H1 (cell line): Measurements from ENCODE around the gene GAS7. TPM values are rescaled to one million over a fixed set of nuclear protein-coding genes. Genes with fewer than 3 reads are reported as not detected.

Source experiments
- CTCF ChIA-PET: fragments of 300-600 bp; sonication (Branson Sonifier 250); formaldehyde crosslinking; loops from one replicate; lab custom pipeline; 2021; ENCODE audit not compliant: partially characterized antibody; lab: Charles Lee
- POLR2A ChIA-PET: fragments of 300-600 bp; sonication (Branson Sonifier 250); formaldehyde crosslinking; loops from one replicate; lab custom pipeline; 2021; ENCODE audit warnings: inconsistent platforms; ENCODE audit not compliant: partially characterized antibody; lab: Charles Lee
- DNase-seq, 2 experiments: peaks; one replicate each; pipeline versions ENCODE4 v3.0.0 to v3.0.0-alpha.2; 2010 to 2022; ENCODE audit warnings: low spot score in 2 of 2, low read depth in 1 of 2, mixed read lengths in 1 of 2
- FAIRE-seq: peaks from 2 replicates; lab custom pipeline; 2011; peaks lifted over from hg19 to GRCh38; lab: Jason Lieb, UNC
- H2AFZ ChIP-seq: 2 replicates; pipeline ENCODE4 v1.8.1; 2012; ENCODE audit warnings: low read length, inconsistent platforms
- H2AK5ac ChIP-seq: 2 replicates; pipeline ENCODE4 v1.6.1; 2013; ENCODE audit warnings: low read depth, low read length
- H2BK120ac ChIP-seq: replicated peaks from 2 replicates; pipeline ENCODE3; 2013; ENCODE audit warnings: low read depth, low read length, inconsistent platforms
- H2BK12ac ChIP-seq: 2 replicates; pipeline ENCODE4 v1.6.1; 2013; ENCODE audit warnings: low read depth, low read length
- H2BK15ac ChIP-seq: 2 replicates; pipeline ENCODE4 v1.6.1; 2013; ENCODE audit warnings: low read length
- H2BK20ac ChIP-seq: 2 replicates; pipeline ENCODE4 v1.6.1; 2013; ENCODE audit warnings: low read length
- H2BK5ac ChIP-seq: 2 replicates; pipeline ENCODE4 v1.6.1; 2013; ENCODE audit warnings: low read depth, low read length
- H3K14ac ChIP-seq: 2 replicates; pipeline ENCODE4 v1.6.1; 2013; ENCODE audit warnings: inconsistent platforms; ENCODE audit not compliant: insufficient read length
- H3K18ac ChIP-seq: 2 replicates; pipeline ENCODE4 v1.6.1; 2013; ENCODE audit warnings: low read length; ENCODE audit errors: extremely low read depth
- H3K23ac ChIP-seq: 2 replicates; pipeline ENCODE4 v1.6.1; 2013; ENCODE audit warnings: inconsistent platforms; ENCODE audit not compliant: insufficient read length
- H3K23me2 ChIP-seq: 2 replicates; pipeline ENCODE4 v1.6.1; 2013; ENCODE audit warnings: low read depth, low read length
- H3K27ac ChIP-seq: 2 replicates; pipeline ENCODE4 v1.6.1; 2011; ENCODE audit warnings: low read depth, low read length, inconsistent platforms
- H3K27me3 ChIP-seq, 4 experiments: replicated peaks in 1 of 4; 1 replicate in 1 of 4; 2 replicates in 3 of 4; pipeline versions ENCODE4 v1.6.1 to v1.8.1; 2011 to 2013; ENCODE audit warnings: low read length in 3 of 4, mild to moderate bottlenecking in 3 of 4, inconsistent platforms in 2 of 4, mixed read lengths in 2 of 4, moderate library complexity in 1 of 4; ENCODE audit not compliant: control insufficient read depth in 3 of 4, insufficient read depth in 3 of 4; ENCODE audit errors: extremely low read depth in 1 of 4
- H3K36me3 ChIP-seq, 4 experiments: 2 replicates each; pipeline versions ENCODE4 v1.6.1 to v1.8.1; 2011 to 2013; ENCODE audit warnings: mild to moderate bottlenecking in 4 of 4, low read length in 3 of 4, moderate library complexity in 2 of 4, control low read depth in 1 of 4, inconsistent platforms in 1 of 4; ENCODE audit not compliant: insufficient read depth in 4 of 4, control insufficient read depth in 2 of 4
- H3K4ac ChIP-seq: replicated peaks from 2 replicates; pipeline ENCODE3; 2013; ENCODE audit warnings: low read length, low read depth, mixed read lengths, inconsistent platforms; ENCODE audit not compliant: insufficient read length
- H3K4me1 ChIP-seq, 4 experiments: replicated peaks in 1 of 4; 1 replicate in 1 of 4; 2 replicates in 3 of 4; pipeline versions ENCODE4 v1.6.1 to v1.8.1; 2011 to 2013; ENCODE audit warnings: low read length in 3 of 4, inconsistent platforms in 2 of 4, mixed read lengths in 1 of 4; ENCODE audit not compliant: insufficient read depth in 4 of 4, control insufficient read depth in 3 of 4
- H3K4me2 ChIP-seq, 2 experiments: 2 replicates each; pipeline versions ENCODE4 v1.6.1 to v1.8.1; 2011 to 2013; ENCODE audit warnings: low read depth in 2 of 2, low read length in 2 of 2, control low read depth in 1 of 2, inconsistent platforms in 1 of 2, mild to moderate bottlenecking in 1 of 2; ENCODE audit not compliant: insufficient read depth in 1 of 2
- H3K4me3 ChIP-seq, 4 experiments: fragments of 200-600, 300-600 bp in 1 of 4; sonication (generic), shearing (Covaris generic), sonication (Bioruptor Twin) in 1 of 4; 2 replicates each; pipeline versions ENCODE4 v1.5.1 to v1.8.1; 2011 to 2016; ENCODE audit warnings: low read length in 4 of 4, low read depth in 3 of 4, control low read depth in 2 of 4, inconsistent platforms in 2 of 4, mild to moderate bottlenecking in 2 of 4, mixed read lengths in 1 of 4, moderate library complexity in 1 of 4; ENCODE audit not compliant: insufficient read depth in 2 of 4; ENCODE audit errors: extremely low read depth in 1 of 4
- H3K56ac ChIP-seq: replicated peaks from 2 replicates; pipeline ENCODE3; 2013; ENCODE audit warnings: low read depth, mild to moderate bottlenecking, mixed read lengths, low read length, inconsistent platforms; ENCODE audit not compliant: insufficient read length
- H3K79me1 ChIP-seq: 2 replicates; pipeline ENCODE4 v1.6.1; 2013; ENCODE audit warnings: low read depth, low read length, control low read depth
- H3K79me2 ChIP-seq, 2 experiments: 2 replicates each; pipeline versions ENCODE4 v1.6.1 to v1.8.1; 2012 to 2013; ENCODE audit warnings: low read length in 2 of 2, mild to moderate bottlenecking in 2 of 2, inconsistent platforms in 1 of 2; ENCODE audit not compliant: insufficient read depth in 2 of 2, control insufficient read depth in 1 of 2
- H3K9ac ChIP-seq, 4 experiments: replicated peaks in 1 of 4; 1 replicate in 1 of 4; 2 replicates in 3 of 4; pipeline versions ENCODE4 v1.6.1 to v1.8.1; 2011 to 2013; ENCODE audit warnings: low read depth in 3 of 4, low read length in 3 of 4, control low read depth in 2 of 4, mild to moderate bottlenecking in 2 of 4, moderate library complexity in 2 of 4, inconsistent platforms in 1 of 4; ENCODE audit errors: extremely low read depth in 1 of 4
- H3K9me3 ChIP-seq, 2 experiments: 2 replicates each; pipeline versions ENCODE4 v1.6.1 to v1.8.1; 2012 to 2013; ENCODE audit warnings: mild to moderate bottlenecking in 2 of 2, moderate library complexity in 2 of 2, control low read depth in 1 of 2, inconsistent platforms in 1 of 2, low read depth in 1 of 2, low read length in 1 of 2, mixed read lengths in 1 of 2; ENCODE audit not compliant: insufficient read depth in 2 of 2
- H4K20me1 ChIP-seq, 2 experiments: replicated peaks in 1 of 2; 2 replicates each; pipeline versions ENCODE3 to v1.8.1; 2011 to 2013; ENCODE audit warnings: inconsistent platforms in 2 of 2, low read length in 2 of 2, mild to moderate bottlenecking in 1 of 2; ENCODE audit not compliant: insufficient read depth in 2 of 2, control insufficient read depth in 1 of 2
- H4K5ac ChIP-seq: 2 replicates; pipeline ENCODE4 v1.6.1; 2013; ENCODE audit warnings: low read length, low read depth, mixed read lengths, inconsistent platforms; ENCODE audit not compliant: insufficient read length
- H4K8ac ChIP-seq: 2 replicates; pipeline ENCODE4 v1.8.0; 2013; ENCODE audit warnings: mild to moderate bottlenecking, moderate library complexity, low read length, inconsistent platforms; ENCODE audit not compliant: insufficient read depth; ENCODE audit errors: extremely low read depth
- H4K91ac ChIP-seq: replicated peaks from 2 replicates; pipeline ENCODE3; 2013; ENCODE audit warnings: low read length, mixed read lengths, inconsistent platforms; ENCODE audit not compliant: insufficient read length
- CHD2 ChIP-seq: IDR thresholded peaks from 2 replicates; pipeline ENCODE4 v1.6.1; 2012; ENCODE audit warnings: low read length, improper control_type of control experiment
- RBBP5 ChIP-seq: IDR thresholded peaks from 2 replicates; pipeline ENCODE4 v1.7.1; 2012; ENCODE audit warnings: low read depth, mild to moderate bottlenecking, inconsistent platforms, low read length, moderate library complexity, borderline replicate concordance
- WGBS, 2 experiments: shearing (Covaris generic) in 1 of 2; methylation state at CpG; one replicate each; pipeline versions ENCODE4 v1.1.6 to v1.1.7; 2013 to 2015; ENCODE audit warnings: low lambda C conversion rate in 2 of 2, mixed read lengths in 2 of 2, inconsistent platforms in 1 of 2, low coverage in 1 of 2, missing lambda C conversion rate in 1 of 2; ENCODE audit not compliant: insufficient replicate concordance in 2 of 2, insufficient coverage in 1 of 2, insufficient read length in 1 of 2; ENCODE audit errors: extremely low coverage in 1 of 2, missing lambda C conversion rate in 1 of 2; 5-methylcytosine and 5-hydroxymethylcytosine counted together
- polyA plus RNA-seq, 7 experiments: library from polyadenylated mRNA; depleted of rRNA in 3 of 7; stranded (reverse) in 5 of 7; unstranded in 2 of 7; fragments of >200 nt in 5 of 7; fragments of 200-250 nt in 2 of 7; gene quantifications; 1 replicate in 5 of 7; 2 replicates in 1 of 7; 4 replicates in 1 of 7; pipeline versions ENCODE4 v1.2.1 to v1.2.3, GENCODE V29; 2011 to 2013; ENCODE audit warnings: missing spikeins in 2 of 7, mixed read lengths in 2 of 7
- total RNA-seq: library from RNA; stranded (reverse); fragmentation: NEBNext Ultra II Directional; extraction: Animal tissue kit (Norgen Biotek cat#: 25700); gene quantifications from 2 replicates; pipeline ENCODE4 v1.2.1, GENCODE V29; 2021

GAS7 gene
- total and polyA plus RNA-seq, 2 of the 8 experiments (the other 6 are each of a cell fraction or from before 2014, with no cell fraction given): 5.0 to 14.5 TPM

DNA sequence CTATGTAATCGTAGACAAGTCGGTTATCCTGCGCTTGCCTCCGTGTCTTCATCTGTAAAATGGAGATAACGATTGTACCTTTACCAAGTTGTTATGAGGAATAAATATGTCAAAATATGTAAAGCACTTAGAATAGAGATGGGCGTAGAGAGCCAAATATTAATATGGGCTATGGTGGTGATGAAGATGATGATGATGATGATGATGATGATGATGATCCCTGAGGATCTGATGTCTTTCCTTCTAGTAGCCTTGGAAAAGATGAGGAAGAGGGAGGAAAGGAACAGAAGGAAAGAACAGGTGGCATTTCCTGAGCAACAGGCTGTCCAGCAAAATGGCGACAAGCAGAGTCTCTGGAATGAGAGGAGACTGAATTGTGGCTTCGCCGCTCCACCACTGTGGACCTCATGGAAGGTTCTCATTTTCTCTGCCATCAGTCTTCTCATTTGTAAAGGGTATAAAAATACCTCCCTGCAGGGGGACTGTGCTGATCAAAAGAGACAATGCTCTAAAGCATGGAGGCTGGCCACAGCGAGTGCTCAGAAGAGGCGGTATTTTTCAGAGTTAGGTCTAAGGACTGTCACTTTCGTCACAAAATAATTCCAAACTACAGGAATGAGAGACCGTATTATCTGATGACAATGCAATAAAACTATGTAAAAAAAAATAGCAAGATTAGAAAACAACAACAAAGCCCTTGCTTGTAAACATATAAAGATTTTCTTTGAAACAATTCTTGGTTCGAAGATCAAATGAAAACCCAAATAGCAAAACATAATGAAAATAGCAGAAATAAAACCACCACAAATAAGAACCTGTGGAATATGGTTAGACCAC lies 276.2 kb downstream of the GAS7 start:
- H3K4me3 ChIP-seq: no peak overlapping the region
- 88% methylated on average over 14 of the region's 14 CpGs; no CpG with 5 or more reads in 1 of the 2 experiments for WGBS, 2 experiments
- no peaks in the 10 kb centered on the region for H3K79me1 ChIP-seq
- FAIRE-seq (no peak), DNase-seq (no peak)
- no peak overlapping the region for H3K18ac ChIP-seq
- no peak overlapping the region for H4K5ac ChIP-seq
- H4K91ac ChIP-seq: no peak overlapping the region
- no peak overlapping the region for H3K9ac ChIP-seq
- no peaks in the 10 kb centered on the region for H3K4me1 ChIP-seq
- H3K56ac ChIP-seq: no peak overlapping the region
- H3K23ac ChIP-seq: no peak overlapping the region
- no peaks in the 10 kb centered on the region for H3K36me3 ChIP-seq
- no peak overlapping the region for H2BK5ac ChIP-seq
- no peak overlapping the region for H2AFZ ChIP-seq
- H4K20me1 ChIP-seq: no peaks in the 10 kb centered on the region
- no peak overlapping the region for H2BK12ac ChIP-seq
- no peak overlapping the region for H4K8ac ChIP-seq
- POLR2A ChIA-PET: no interaction called here
- no peak overlapping the region for H2BK20ac ChIP-seq
- no peak overlapping the region for H2BK15ac ChIP-seq
- no peak for TF ChIP-seq RBBP5
- TF ChIP-seq CHD2: no peak
- no peak overlapping the region for H3K14ac ChIP-seq
- CTCF ChIA-PET: interaction anchor here (0.8 to 1.3 kb wide), 3 partner anchors 26 to 406 kb away, joined by 3 to 4 read pairs (median 3); no protein-coding TSS in a partner anchor
- no peaks in the 10 kb centered on the region for H3K9me3 ChIP-seq
- no peak overlapping the region for H3K4me2 ChIP-seq
- no peaks in the 10 kb centered on the region for H3K79me2 ChIP-seq
- no peak overlapping the region for H3K27ac ChIP-seq
- no peak overlapping the region for H3K4ac ChIP-seq
- no peak overlapping the region for H2AK5ac ChIP-seq
- no peak overlapping the region for H2BK120ac ChIP-seq
- no peaks in the 10 kb centered on the region for H3K27me3 ChIP-seq
- no peaks in the 10 kb centered on the region for H3K23me2 ChIP-seq
